ENCODE data around the gene RRP12.
"Not testable (repeated sequence)": the region's sequence is repeated elsewhere in the genome, so short reads cannot be mapped to it uniquely, and the experiment has no call there.

RRP12 gene

DNA sequence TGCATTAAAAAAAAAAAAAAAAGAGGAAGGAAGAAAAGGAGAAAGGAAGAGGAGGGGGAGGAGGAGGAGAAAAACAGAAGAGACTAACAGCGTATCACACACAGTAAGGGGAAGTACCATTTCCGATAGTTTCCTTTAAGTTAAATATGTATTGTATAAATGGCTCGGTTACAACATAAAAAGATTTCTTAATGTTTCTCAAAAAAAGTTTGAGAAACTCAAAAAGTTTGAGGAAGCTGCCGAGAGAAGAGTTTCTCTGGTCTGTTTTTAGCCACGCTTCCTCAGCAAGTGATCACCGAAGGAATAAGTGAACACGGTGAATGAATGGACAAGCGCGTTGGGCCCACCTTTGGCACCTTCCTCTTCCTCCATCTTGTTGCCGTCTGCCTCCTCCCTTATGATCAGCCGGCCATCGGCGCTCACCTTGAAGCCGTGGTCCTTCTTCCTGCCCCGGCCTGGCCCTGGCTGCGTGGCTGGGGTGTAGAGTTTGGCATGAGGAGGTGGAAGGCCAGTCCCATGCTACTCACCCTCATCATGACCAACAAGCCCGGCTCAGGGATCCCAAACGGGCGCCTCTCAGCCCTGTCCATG is 35.3 kb downstream of the RRP12 start:
- no peak for DNase-seq (ENCODE audit: low spot score)

GRCh38 chr10:97363071-97363470 is 38.1 kb downstream of the RRP12 start:
- DNase-seq (ENCODE audit: low spot score): no peak

DNA sequence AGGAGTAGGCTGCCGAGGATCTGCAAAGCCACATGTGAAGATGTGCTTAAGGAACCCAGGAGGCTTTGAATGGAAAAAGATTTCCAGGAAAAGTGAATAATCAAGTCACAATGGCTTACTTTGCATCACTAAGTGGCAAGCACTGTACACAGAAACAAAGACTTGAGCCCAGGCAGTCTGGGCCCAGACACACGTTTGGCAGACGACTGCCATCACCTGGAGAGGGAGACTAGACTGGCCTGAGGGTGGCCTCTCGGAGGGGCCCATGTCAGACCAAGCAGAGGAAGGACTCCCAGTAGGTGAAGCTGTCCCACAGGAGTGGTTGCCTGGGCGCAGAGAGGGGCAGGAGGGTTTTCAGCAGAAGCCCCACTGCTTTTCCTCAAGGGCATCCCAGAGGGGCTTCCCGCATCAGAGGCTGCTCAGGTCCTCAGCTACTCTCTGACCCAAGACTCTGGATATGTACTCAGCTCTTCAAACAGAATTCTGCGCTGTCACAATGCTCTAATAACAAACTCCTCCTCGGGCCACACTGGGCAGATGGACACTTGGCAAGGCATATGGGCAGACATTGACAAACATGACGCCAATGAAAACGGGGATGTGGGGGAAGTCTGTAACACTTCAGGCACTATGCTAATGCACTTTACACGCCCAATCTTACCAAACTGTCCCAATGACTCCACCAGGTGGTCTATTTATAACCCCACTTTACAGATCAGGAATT is 38.7 kb downstream of the RRP12 start:
- DNase-seq (ENCODE audit: low spot score): no peak

DNA sequence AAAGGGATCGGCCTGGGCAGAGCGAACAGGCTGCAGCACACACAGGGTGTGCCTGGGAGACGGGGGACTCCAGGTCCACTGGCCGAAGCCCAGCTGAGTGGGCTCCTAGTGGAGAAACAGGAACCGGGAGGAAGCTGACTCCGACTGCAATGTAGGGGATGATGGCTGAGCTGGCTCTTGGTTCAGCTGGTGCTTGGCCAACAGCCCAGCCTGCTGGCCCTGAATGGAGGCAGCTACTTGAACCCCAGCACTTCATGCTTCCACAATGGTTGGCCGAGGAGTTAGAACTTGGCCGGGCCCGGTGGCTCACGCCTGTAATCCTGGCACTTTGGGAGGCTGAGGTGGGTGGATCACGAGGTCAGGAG is 39.6 kb downstream of the RRP12 start:
- DNase-seq (ENCODE audit: low spot score): no peak

GRCh38 chr10:97360705-97361536 is 40.2 kb downstream of the RRP12 start:
- DNase-seq (ENCODE audit: low spot score): no peak

- no peak for DNase-seq (ENCODE audit: low spot score)
Observed at GRCh38 chr10:97358781-97359180, 42.4 kb downstream of the RRP12 start.

- no peak for DNase-seq (ENCODE audit: low spot score)
Observed at GRCh38 chr10:97358349-97358748, 42.8 kb downstream of the RRP12 start.

GRCh38 chr10:97356918-97357317 is 44.2 kb downstream of the RRP12 start:
- no peak for DNase-seq (ENCODE audit: low spot score)

GRCh38 chr10:97356318-97356914 is 44.7 kb downstream of the RRP12 start:
- DNase-seq (ENCODE audit: low spot score): no peak

DNA sequence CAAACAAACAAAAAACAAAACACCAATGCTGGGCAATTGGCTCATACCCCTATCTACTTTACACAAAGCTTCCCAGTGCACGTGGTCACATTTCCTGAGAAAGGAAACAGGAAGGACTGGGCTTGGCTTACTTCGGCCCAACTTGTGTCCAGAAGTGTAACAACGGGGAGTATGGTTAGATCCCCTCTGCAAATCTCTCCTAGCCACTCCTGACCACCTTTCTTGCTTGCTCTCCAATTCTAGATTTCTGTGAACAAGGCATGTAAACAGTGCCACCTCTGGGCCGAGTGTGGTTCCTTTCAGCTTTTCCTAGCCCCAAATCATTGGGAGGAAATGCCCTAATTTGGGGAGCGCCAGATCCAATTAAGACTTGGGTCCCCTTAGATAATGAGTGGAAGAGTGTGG is 45.6 kb downstream of the RRP12 start:
- no peak for DNase-seq (ENCODE audit: low spot score)

- DNase-seq (ENCODE audit: low spot score): no peak
Observed at GRCh38 chr10:97353945-97354344, 47.2 kb downstream of the RRP12 start.

DNA sequence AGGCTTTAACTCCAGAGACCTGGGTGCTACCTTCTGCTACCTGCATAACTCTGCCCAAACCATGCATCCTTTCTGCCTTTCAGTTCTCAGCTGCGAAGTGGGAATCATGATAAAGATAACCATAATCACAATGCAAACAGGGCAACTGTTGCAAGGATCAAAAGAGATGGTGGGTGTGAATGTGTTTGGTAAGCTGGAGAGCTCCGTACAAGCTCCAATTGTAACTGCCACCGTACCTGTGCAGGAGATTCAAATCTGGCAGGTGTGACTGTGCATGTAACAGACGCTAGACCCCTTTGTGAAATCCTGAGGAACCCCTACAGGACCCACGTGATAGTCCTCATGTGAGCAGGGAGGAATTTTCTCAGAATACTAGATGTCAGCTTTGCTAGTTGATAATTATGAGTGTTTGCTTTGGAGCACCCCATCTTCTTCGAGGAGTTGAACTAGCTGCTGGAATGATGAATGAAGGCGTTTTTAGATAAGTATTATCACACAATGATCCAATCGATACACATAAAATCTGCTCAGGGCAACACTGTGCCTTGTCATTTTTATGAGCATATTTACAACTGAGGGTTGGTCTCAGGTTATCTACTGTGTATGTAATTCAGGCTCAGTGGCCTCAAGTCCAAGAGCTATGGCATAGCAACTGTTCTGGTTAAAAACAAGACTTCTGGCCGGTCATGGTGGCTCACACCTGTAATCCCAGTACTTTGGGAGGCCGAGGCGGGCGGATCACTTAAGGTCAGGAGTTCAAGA is 51.2 kb downstream of the RRP12 start:
- no peak for DNase-seq (ENCODE audit: low spot score)

- DNase-seq (ENCODE audit: low spot score): no peak
Observed at GRCh38 chr10:97347317-97347716, 53.8 kb downstream of the RRP12 start.

DNA sequence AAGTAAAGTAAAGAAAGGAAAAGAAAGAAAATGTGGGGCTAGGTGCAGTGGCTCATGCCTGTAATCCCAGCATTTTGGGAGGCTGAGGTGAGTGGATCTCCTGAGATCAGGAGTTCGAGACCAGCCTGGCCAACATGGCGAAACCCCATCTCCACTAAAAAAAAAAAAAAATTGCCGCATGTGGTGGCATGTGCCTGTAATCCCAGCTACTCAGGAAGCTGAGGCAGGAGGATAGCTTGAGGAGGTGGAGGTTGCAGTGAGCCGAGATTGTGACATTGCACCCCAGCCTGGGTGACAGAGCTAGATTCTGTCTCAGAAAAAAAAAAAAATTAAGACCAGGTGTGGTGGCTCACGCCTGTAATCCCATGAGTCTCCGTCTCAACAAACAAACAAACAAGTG is 57.5 kb downstream of the RRP12 start:
- not testable (repeated sequence) for DNase-seq (ENCODE audit: low spot score)

- DNase-seq (ENCODE audit: low spot score): no peak
Observed at GRCh38 chr10:97341416-97341815, 59.7 kb downstream of the RRP12 start.

GRCh38 chr10:97338041-97338440 is 63.1 kb downstream of the RRP12 start:
- no peak for DNase-seq (ENCODE audit: low spot score)

DNA sequence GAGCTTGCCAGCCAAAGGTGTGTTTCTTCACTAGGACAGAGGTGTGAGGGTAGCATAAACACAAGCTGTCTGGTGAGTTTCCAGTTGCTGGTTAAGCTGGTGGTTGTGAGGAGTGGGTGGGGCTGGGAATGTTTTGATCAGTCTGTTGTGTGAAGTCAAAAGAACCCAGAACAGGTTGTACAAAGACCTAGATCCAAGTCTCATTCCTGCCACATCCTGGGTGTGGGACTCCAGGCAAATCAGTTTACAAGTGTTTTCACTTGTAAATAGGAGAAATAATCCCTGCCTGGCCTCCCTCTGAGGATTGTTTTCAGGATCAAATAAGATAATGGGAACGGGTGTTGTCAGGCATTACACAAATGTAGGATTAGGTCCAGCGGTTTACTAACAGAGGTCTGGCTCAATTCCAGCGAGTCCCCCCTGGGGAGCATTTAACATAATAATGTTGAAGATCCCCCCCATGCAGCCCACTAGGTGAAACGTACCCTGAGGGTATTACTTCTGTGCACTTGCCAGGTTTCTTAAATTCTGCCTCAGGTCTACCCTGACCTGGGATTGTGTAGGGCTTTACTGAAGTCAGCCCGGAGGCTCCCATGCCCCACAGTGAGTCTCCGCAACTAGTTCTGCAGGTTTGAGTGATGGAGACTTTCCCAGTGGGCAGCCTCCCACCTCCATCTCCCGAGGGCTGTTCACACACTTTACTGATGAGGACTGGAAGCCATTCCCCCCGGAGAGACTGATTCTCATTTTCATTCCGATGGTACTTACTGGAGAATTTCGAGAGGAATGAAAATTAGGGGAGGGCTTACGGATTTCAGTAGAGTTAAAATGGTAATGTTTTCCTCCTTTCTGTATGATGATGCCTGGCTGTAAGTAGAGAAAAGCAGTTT is 64.0 kb downstream of the RRP12 start:
- DNase-seq (ENCODE audit: low spot score): no peak

DNA sequence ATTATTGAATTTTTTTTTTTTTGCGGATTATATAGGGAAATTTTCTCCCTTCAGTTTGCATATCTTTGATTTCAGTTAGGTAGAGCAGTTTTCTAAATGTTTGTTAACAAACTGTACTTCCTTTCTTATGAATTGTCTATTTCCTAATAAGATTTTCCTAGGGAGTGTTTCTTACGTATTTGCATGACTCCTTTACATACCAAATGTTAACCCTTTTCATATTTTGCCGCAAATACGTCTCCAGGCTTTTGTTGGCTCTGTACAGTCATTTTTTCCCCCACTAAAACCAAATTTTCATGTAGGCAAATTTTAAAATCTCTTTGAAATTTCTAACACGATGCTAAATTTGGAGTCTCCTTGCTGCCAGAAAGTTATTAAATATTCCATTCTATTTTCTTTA is 64.7 kb downstream of the RRP12 start:
- DNase-seq (ENCODE audit: low spot score): no peak

DNA sequence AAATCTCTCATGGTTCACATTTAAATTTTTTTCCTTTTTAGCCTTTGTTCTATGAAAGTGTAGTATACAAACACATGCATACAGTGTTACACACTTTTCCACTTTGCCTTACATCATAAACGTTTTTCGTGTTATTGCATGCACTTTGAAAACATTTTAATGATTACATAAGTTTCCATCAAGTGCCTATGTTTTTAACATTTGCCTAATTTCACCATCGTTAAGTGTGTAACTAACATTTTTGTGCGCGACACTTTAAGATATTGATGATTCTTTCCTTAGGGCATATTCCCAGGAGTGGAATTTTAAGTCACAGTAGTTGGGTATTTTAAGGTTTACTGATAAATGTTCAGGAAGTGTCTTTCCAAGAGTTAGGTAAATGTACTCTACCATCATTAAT is 65.1 kb downstream of the RRP12 start:
- DNase-seq (ENCODE audit: low spot score): no peak

DNA sequence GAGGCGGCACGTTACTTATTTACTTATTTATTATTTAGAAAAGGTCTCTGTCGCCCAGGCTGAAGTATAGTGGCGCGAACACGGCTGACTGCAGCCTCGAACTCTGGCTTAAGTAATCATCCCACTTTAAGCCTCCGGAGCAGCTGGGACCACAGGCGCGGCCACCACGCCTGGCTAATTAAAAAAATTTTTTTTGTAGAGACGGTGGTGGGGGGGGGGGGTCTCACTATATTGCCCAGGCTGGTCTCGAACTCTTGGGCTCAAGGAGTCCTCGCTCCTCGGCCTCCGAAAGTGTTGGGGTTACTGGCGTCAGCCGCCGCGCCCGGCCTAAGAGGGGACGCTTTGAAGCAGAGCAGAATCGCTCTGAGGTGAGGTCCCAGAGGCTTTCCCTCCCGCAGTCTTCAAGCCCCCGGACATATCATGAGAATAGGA is 65.9 kb downstream of the RRP12 start:
- DNase-seq (ENCODE audit: low spot score): no peak
